HUDEP-2 (cell line): ENCODE data around the gene ITPRIP.

Experiments
- DNase-seq, 76 experiments: peaks; one replicate each; lab custom pipeline; 2025; ENCODE audit not compliant: unreplicated experiment in 76 of 76; lab: John Stamatoyannopoulos, UW

ITPRIP gene

GRCh38 chr10:104337985-104338735 is at the start of gene ITPRIP:
ITPRIP (minus strand) TSS chr10:104338465; CDS start chr10:104316051, 22,414 bp downstream.
- DNase-seq: peak in 68 of 76 experiments; percentile 11 to 88 (median 62)

- no peak for DNase-seq
These were observed 49.0 kb upstream of the ITPRIP start for GRCh38 chr10:104387130-104387888.

- no peak for DNase-seq
These were observed 42.1 kb upstream of the ITPRIP start for GRCh38 chr10:104380336-104380735.

GRCh38 chr10:104376784-104377300 is 38.6 kb upstream of the ITPRIP start:
- no peak for DNase-seq

- DNase-seq: no peak
These were observed 36.3 kb upstream of the ITPRIP start for GRCh38 chr10:104374591-104374990.

- DNase-seq: no peak
These were observed 33.5 kb upstream of the ITPRIP start for GRCh38 chr10:104371753-104372152.

GRCh38 chr10:104368381-104368780 is 30.1 kb upstream of the ITPRIP start:
- DNase-seq: no peak

- DNase-seq: no peak
These were observed 29.6 kb upstream of the ITPRIP start for GRCh38 chr10:104367904-104368303.

GRCh38 chr10:104359811-104360210 is 21.5 kb upstream of the ITPRIP start:
- DNase-seq: no peak

- peak in 74 of 76 experiments; percentile 26 to 98 (median 94) for DNase-seq
These were observed 15.2 kb upstream of the ITPRIP start, which contains the start of gene CFAP58 for GRCh38 chr10:104353325-104354048. CFAP58 (plus strand) TSS chr10:104353833; CDS start chr10:104353898, 65 bp downstream.

GRCh38 chr10:104351919-104352318 is 13.7 kb upstream of the ITPRIP start:
- DNase-seq: no peak

- DNase-seq: peak in 3 of 76 experiments; percentile 17 to 47 (median 23)
These were observed 12.9 kb upstream of the ITPRIP start for GRCh38 chr10:104351061-104351702.

GRCh38 chr10:104350127-104350635 is 11.9 kb upstream of the ITPRIP start:
- peak in 33 of 76 experiments; percentile 11 to 69 (median 45) for DNase-seq

- DNase-seq: no peak
These were observed 11.4 kb upstream of the ITPRIP start for GRCh38 chr10:104349623-104350126.

GRCh38 chr10:104348601-104349000 is 10.3 kb upstream of the ITPRIP start:
- DNase-seq: no peak

- DNase-seq: peak in 4 of 76 experiments; percentile 12 to 24 (median 19)
These were observed 9.2 kb upstream of the ITPRIP start for GRCh38 chr10:104347295-104348045.

GRCh38 chr10:104345941-104346340 is 7.7 kb upstream of the ITPRIP start:
- DNase-seq: no peak

- no peak for DNase-seq
These were observed 7.2 kb upstream of the ITPRIP start for GRCh38 chr10:104345515-104345914.

GRCh38 chr10:104344219-104344618 is 6.0 kb upstream of the ITPRIP start:
- DNase-seq: no peak
